PC-3 (cell line): ENCODE data around the gene THUMPD3. TPM values are rescaled to one million over a fixed set of nuclear protein-coding genes. Genes with fewer than 3 reads are reported as not detected.

Experiments used
- ATAC-seq: fragments of 200-7000 bp; cut with Tn5 transposase; 2 replicates; pipeline ENCODE4 v1.9.1; 2020; ENCODE audit warnings: mild to moderate bottlenecking, moderate library complexity
- BruUV-seq: library from RNA; stranded (reverse); fragments of 400-500 nt; replicated peaks from 2 replicates; lab custom pipeline; 2021; lab: Mats Ljungman, UMichigan
- CTCF ChIA-PET: fragments of 300-600 bp; sonication (Branson Sonifier 250); formaldehyde crosslinking; loops from one replicate; lab custom pipeline; 2022; ENCODE audit warnings: antibody characterized with exemption; lab: Charles Lee
- POLR2A ChIA-PET: fragments of 300-600 bp; sonication (Branson Sonifier 250); formaldehyde crosslinking; loops from one replicate; lab custom pipeline; 2022; ENCODE audit warnings: antibody characterized with exemption; ENCODE audit not compliant: unreplicated experiment; lab: Charles Lee
- DNase-seq: peaks from one replicate; pipeline ENCODE4 v3.0.0-alpha.2; 2015
- H2AFZ ChIP-seq: fragments of 300-600 bp; sonication (generic); 2 replicates; pipeline ENCODE4 v1.6.0; 2016; ENCODE audit warnings: antibody characterized with exemption, low read length
- H3F3A ChIP-seq: fragments of 300-600 bp; sonication (generic); one replicate; pipeline ENCODE4 v1.6.0; 2017; ENCODE audit warnings: antibody characterized with exemption, low read length, control low read depth, mild to moderate bottlenecking; ENCODE audit not compliant: unreplicated experiment
- H3K27ac ChIP-seq: fragments of 300-600 bp; sonication (generic); 2 replicates; pipeline ENCODE4 v1.5.1; 2016; ENCODE audit warnings: mild to moderate bottlenecking, low read length
- H3K27me3 ChIP-seq: fragments of 300-600 bp; sonication (generic); 2 replicates; pipeline ENCODE4 v1.6.1; 2016; ENCODE audit warnings: low read length, mixed read lengths
- H3K36me3 ChIP-seq: fragments of 300-600 bp; sonication (generic); 2 replicates; pipeline ENCODE4 v1.6.1; 2016; ENCODE audit warnings: low read depth, mixed run types, low read length, mixed read lengths
- H3K4me1 ChIP-seq: fragments of 300-600 bp; sonication (generic); 2 replicates; pipeline ENCODE4 v1.5.1; 2016; ENCODE audit warnings: low read length; ENCODE audit not compliant: insufficient read depth
- H3K4me2 ChIP-seq: fragments of 300-600 bp; sonication (generic); 2 replicates; pipeline ENCODE4 v1.6.0; 2016; ENCODE audit warnings: low read length
- H3K4me3 ChIP-seq: fragments of 300-600 bp; sonication (generic); 2 replicates; pipeline ENCODE4 v1.5.1; 2016; ENCODE audit warnings: mild to moderate bottlenecking, low read length, mixed read lengths
- H3K79me2 ChIP-seq: fragments of 300-600 bp; sonication (generic); 2 replicates; pipeline ENCODE4 v1.6.1; 2017; ENCODE audit warnings: low read length, mixed read lengths
- H3K9ac ChIP-seq: fragments of 300-600 bp; sonication (generic); 2 replicates; pipeline ENCODE4 v1.6.0; 2016; ENCODE audit warnings: mild to moderate bottlenecking, low read length
- H3K9me2 ChIP-seq: fragments of 300-600 bp; sonication (generic); replicated peaks from 2 replicates; pipeline ENCODE4 v1.6.1; 2016; ENCODE audit warnings: mixed run types, low read length, mixed read lengths
- H3K9me3 ChIP-seq: fragments of 300-600 bp; sonication (generic); 2 replicates; pipeline ENCODE4 v1.6.1; 2016; ENCODE audit warnings: low read length, mixed read lengths
- H4K20me1 ChIP-seq: fragments of 300-600 bp; sonication (generic); 2 replicates; pipeline ENCODE4 v1.6.1; 2016; ENCODE audit warnings: low read length, mixed read lengths
- EZH2 ChIP-seq: fragments of 300-600 bp; sonication (generic); IDR thresholded peaks from one replicate; pipeline ENCODE4 v1.6.1; 2017; ENCODE audit warnings: antibody characterized with exemption, mild to moderate bottlenecking, low read length; ENCODE audit not compliant: unreplicated experiment
- EZH2phosphoT487 ChIP-seq: fragments of 300-600 bp; sonication (generic); IDR thresholded peaks from 2 replicates; pipeline ENCODE4 v1.6.1; 2018; ENCODE audit warnings: mild to moderate bottlenecking, antibody characterized with exemption, low read length, borderline replicate concordance
- intact Hi-C: fragments of 100-400 bp; cut with micrococcal nuclease; formaldehyde crosslinking; loops from 2 replicates; pipeline ENCODE4 v1.9.0; 2023
- total RNA-seq: library from RNA; depleted of rRNA; stranded (reverse); fragments of >200 nt; gene quantifications from 2 replicates; pipeline ENCODE4 v1.2.3, GENCODE V29; 2014
- TF ChIP-seq, protein P1 (sequence below): fragments of 300-600 bp; sonication (generic); conservative IDR thresholded peaks from 2 replicates; pipeline ENCODE4 v1.5.1; 2017; ENCODE audit warnings: antibody characterized with exemption, low read depth, mild to moderate bottlenecking, low read length

Gene THUMPD3
- total RNA-seq, 1 experiment from 2014 or later: 45.3 TPM

DNA sequence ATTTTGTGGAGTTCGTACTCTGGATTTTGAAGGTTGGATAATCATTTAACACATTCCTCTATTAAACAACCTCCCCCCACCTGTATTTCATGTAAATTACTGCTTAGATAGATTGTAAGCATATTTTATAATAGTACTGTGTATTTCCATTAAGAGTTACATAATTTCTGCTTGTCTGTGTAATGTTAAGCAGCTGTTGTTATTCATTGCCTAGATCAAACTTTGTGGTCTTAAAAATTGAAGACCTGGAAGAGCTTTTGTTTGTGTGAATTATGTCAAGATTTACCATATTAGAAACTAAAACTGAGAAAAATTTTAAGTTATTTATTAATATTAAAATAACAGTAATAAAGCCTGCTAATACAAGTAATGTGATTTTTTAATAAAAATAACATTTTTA, 45.7 kb downstream of the THUMPD3 start:
- no peaks in the 10 kb centered on the region for H3F3A ChIP-seq
- H3K36me3 ChIP-seq: peaks cover 13% of the 10 kb centered on the region; the same call in 1 of the 2 replicates
- CTCF ChIA-PET: no interaction called here
- H2AFZ ChIP-seq: no peak overlapping the region
- H3K27me3 ChIP-seq: no peaks in the 10 kb centered on the region
- H4K20me1 ChIP-seq: peaks cover 91% of the 10 kb centered on the region
- intact Hi-C loops: no loop called here
- no peak overlapping the region for H3K4me3 ChIP-seq
- BruUV-seq: no TSS peak
- TF ChIP-seq EZH2 (no peak), EZH2phosphoT487 (no peak)
- TF ChIP-seq, protein P1, sequence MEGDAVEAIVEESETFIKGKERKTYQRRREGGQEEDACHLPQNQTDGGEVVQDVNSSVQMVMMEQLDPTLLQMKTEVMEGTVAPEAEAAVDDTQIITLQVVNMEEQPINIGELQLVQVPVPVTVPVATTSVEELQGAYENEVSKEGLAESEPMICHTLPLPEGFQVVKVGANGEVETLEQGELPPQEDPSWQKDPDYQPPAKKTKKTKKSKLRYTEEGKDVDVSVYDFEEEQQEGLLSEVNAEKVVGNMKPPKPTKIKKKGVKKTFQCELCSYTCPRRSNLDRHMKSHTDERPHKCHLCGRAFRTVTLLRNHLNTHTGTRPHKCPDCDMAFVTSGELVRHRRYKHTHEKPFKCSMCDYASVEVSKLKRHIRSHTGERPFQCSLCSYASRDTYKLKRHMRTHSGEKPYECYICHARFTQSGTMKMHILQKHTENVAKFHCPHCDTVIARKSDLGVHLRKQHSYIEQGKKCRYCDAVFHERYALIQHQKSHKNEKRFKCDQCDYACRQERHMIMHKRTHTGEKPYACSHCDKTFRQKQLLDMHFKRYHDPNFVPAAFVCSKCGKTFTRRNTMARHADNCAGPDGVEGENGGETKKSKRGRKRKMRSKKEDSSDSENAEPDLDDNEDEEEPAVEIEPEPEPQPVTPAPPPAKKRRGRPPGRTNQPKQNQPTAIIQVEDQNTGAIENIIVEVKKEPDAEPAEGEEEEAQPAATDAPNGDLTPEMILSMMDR: no peak
- peaks cover 100% of the 10 kb centered on the region for H3K79me2 ChIP-seq
- POLR2A ChIA-PET: interaction anchor here (0.6 kb wide), 2 partner anchors 14 to 72 kb away, joined by 4 read pairs; no protein-coding TSS in a partner anchor
- H3K9me2 ChIP-seq: no peaks in the 10 kb centered on the region
- H3K4me2 ChIP-seq: no peak overlapping the region
- H3K4me1 ChIP-seq: peaks cover 11% of the 10 kb centered on the region
- H3K27ac ChIP-seq: no peak overlapping the region
- no peak overlapping the region for H3K9ac ChIP-seq
- H3K9me3 ChIP-seq: no peaks in the 10 kb centered on the region
- no peak for DNase-seq
- ATAC-seq: no peak

DNA sequence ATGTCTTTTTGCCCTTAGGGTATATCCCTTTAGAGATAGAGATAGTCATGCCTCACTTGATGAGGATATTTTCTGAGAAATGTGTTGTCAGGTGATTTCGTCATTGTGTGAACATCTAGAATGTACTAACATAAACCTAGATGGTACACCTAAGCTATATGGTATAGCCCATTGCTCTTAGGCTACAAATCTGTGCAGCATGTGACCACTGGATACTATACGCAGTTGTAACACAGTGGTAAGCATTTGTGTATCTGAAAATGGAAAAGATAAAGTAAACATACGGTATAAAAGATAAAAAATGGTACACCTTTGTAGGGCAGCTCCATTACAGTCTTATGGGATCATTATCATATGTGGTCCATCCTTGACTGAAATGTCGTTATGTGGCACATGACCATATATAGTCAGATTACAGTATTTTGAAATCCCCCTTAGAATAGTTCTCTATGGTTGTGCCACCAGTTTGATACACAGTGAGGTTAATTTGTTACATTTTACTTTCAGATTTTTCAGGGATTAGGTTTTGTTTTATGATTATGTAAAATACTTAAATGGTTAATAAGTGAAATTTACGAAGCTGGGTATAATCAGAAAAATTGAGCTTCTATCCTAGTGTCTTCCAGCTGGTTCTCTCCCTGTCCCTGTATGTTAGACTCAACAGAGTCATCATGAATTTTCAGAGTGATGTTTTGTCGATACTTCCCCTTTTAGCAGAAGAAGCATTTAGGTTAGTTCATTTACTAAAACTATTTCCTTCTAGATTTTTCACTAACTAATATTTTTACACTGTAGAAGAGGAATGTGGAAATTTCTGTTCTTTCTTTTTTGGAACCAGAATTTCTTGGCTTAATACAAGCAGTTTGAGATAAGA, 47.4 kb downstream of the THUMPD3 start:
- Histone ChIP-seq H3K4me3 (no peak overlapping the region), H3K4me2 (no peak overlapping the region), H3F3A (no peaks in the 10 kb centered on the region), H3K9ac (no peak overlapping the region), H3K9me3 (no peaks in the 10 kb centered on the region), H3K27ac (no peak overlapping the region), H2AFZ (no peak overlapping the region), H3K79me2 (peaks cover 100% of the 10 kb centered on the region), H3K27me3 (no peaks in the 10 kb centered on the region), H3K4me1 (no peaks in the 10 kb centered on the region), H3K36me3 (peaks cover 13% of the 10 kb centered on the region; the same call in 1 of the 2 replicates), H4K20me1 (peaks cover 88% of the 10 kb centered on the region), H3K9me2 (no peaks in the 10 kb centered on the region)
- intact Hi-C loops: no loop called here
- TF ChIP-seq EZH2 (no peak), EZH2phosphoT487 (no peak)
- TF ChIP-seq, protein P1: no peak
- POLR2A ChIA-PET: no interaction called here
- CTCF ChIA-PET: no interaction called here
- DNase-seq (no peak), ATAC-seq (no peak)
- BruUV-seq: no TSS peak

DNA sequence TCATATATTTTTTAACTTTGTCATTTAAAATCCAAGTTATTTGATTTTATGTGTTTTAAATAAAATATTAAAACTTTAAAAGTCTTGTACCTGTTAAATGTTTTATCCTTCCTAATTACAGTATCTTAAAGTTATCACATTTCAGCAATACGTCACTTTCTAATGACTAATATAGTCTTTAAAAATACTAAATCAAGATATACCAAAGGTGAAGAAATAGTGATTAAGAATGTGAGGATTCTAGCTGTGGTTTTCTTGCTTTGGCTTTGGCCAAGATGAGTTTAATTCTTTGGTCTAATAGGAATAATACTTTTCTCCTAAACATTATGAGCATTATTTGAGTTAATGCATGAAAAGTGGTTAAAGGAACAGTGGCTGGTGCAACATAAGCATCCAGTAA, 48.4 kb downstream of the THUMPD3 start:
- Histone ChIP-seq H3K27me3 (no peaks in the 10 kb centered on the region), H3K4me2 (no peak overlapping the region), H3K9ac (no peak overlapping the region), H3K9me2 (no peaks in the 10 kb centered on the region), H2AFZ (no peak overlapping the region), H3K4me1 (no peaks in the 10 kb centered on the region), H3F3A (no peaks in the 10 kb centered on the region), H3K27ac (no peak overlapping the region), H3K79me2 (peaks cover 100% of the 10 kb centered on the region), H3K9me3 (no peaks in the 10 kb centered on the region), H3K36me3 (peaks cover 7% of the 10 kb centered on the region; the same call in 1 of the 2 replicates), H3K4me3 (no peak overlapping the region), H4K20me1 (peaks cover 85% of the 10 kb centered on the region)
- DNase-seq (no peak), ATAC-seq (0 out of 2 replicates have a peak, but pooled peaks have one; percentile 33)
- intact Hi-C loops: no loop called here
- TF ChIP-seq EZH2phosphoT487 (no peak), EZH2 (no peak)
- TF ChIP-seq, protein P1: no peak
- CTCF ChIA-PET: no interaction called here
- POLR2A ChIA-PET: no interaction called here
- no TSS peak for BruUV-seq
